Stimulated activated CD4-positive, alpha-beta T cell treated with anti-CD3 and anti-CD28 coated beads, Interleukin-4, amount 100 ng/mL, for 1 hour (primary cell): ENCODE results near the gene CREG1.
"Not testable (repeated sequence)": the region's sequence is repeated elsewhere in the genome, so short reads cannot be mapped to it uniquely, and the experiment has no call there.

Source experiments
- DNase-seq: peaks from one replicate; pipeline ENCODE4 v3.0.0-alpha.2; 2020

CREG1 gene

GRCh38 chr1:167553136-167554027 is at the start of gene CREG1:
Gene CREG1, minus strand, starts transcription at chr1:167553762.
- DNase-seq: peak; percentile 90

GRCh38 chr1:167602840-167603239 is 49.3 kb upstream of the CREG1 start:
- no peak for DNase-seq

GRCh38 chr1:167601442-167602383 is 48.2 kb upstream of the CREG1 start:
- peak; percentile 5 for DNase-seq

GRCh38 chr1:167599957-167600581 is 46.5 kb upstream of the CREG1 start:
- peak; percentile 8 for DNase-seq

GRCh38 chr1:167594822-167595221 is 41.3 kb upstream of the CREG1 start:
- no peak for DNase-seq

GRCh38 chr1:167593860-167594259 is 40.3 kb upstream of the CREG1 start:
- no peak for DNase-seq

GRCh38 chr1:167592475-167592874 is 38.9 kb upstream of the CREG1 start:
- DNase-seq: no peak

GRCh38 chr1:167588361-167588760 is 34.8 kb upstream of the CREG1 start:
- no peak for DNase-seq

GRCh38 chr1:167587872-167588271 is 34.3 kb upstream of the CREG1 start:
- no peak for DNase-seq

- no peak for DNase-seq
Observed at GRCh38 chr1:167587342-167587741, 33.8 kb upstream of the CREG1 start.

GRCh38 chr1:167584581-167584980 is 31.0 kb upstream of the CREG1 start:
- DNase-seq: no peak

- DNase-seq: no peak
Observed at GRCh38 chr1:167582722-167583121, 29.2 kb upstream of the CREG1 start.

- DNase-seq: no peak
Observed at GRCh38 chr1:167582064-167582463, 28.5 kb upstream of the CREG1 start.

- no peak for DNase-seq
Observed at GRCh38 chr1:167579986-167580385, 26.4 kb upstream of the CREG1 start.

GRCh38 chr1:167578939-167579521 is 25.5 kb upstream of the CREG1 start:
- no peak for DNase-seq

GRCh38 chr1:167575649-167576048 is 22.1 kb upstream of the CREG1 start:
- no peak for DNase-seq

GRCh38 chr1:167573035-167573434 is 19.5 kb upstream of the CREG1 start:
- no peak for DNase-seq

- DNase-seq: not testable (repeated sequence)
Observed at GRCh38 chr1:167570712-167571111, 17.1 kb upstream of the CREG1 start.

- DNase-seq: no peak
Observed at GRCh38 chr1:167567663-167568062, 14.1 kb upstream of the CREG1 start.

GRCh38 chr1:167566766-167567165 is 13.2 kb upstream of the CREG1 start:
- DNase-seq: no peak

- DNase-seq: no peak
Observed at GRCh38 chr1:167565922-167566321, 12.4 kb upstream of the CREG1 start.

- DNase-seq: no peak
Observed at GRCh38 chr1:167564612-167565270, 11.2 kb upstream of the CREG1 start.
